Ovary (tissue), 9 donors: ENCODE results near the gene FANK1. TPM values are rescaled to one million over a fixed set of nuclear protein-coding genes. Genes with fewer than 3 reads are reported as not detected.
"Not testable (repeated sequence)": the region's sequence is repeated elsewhere in the genome, so short reads cannot be mapped to it uniquely, and the experiment has no call there.

Source experiments
- DNase-seq, 5 donors: peaks; one replicate each; pipeline ENCODE4 v3.0.0-alpha.2; 2019 to 2020
- H3K27ac ChIP-seq, 2 donors: fragments of 200-600 bp; one replicate each; pipeline versions ENCODE4 v1.5.1 to v1.8.0; 2019 to 2022
- H3K27me3 ChIP-seq: fragments of 200-600 bp; one replicate; pipeline ENCODE4 v1.8.0; 2022
- H3K36me3 ChIP-seq: fragments of 200-600 bp; sonication (generic); one replicate; pipeline ENCODE4 v1.5.1; 2019
- H3K4me1 ChIP-seq: one replicate; pipeline ENCODE4 v1.8.1; 2013; ENCODE audit warnings: mild to moderate bottlenecking, moderate library complexity; ENCODE audit not compliant: insufficient read depth
- H3K4me3 ChIP-seq: fragments of 200-600 bp; sonication (generic); one replicate; pipeline ENCODE4 v1.5.1; 2017
- H3K9me3 ChIP-seq, 2 donors: fragments of 200-600 bp in 1 of 2; sonication (generic) in 1 of 2; one replicate each; pipeline versions ENCODE4 v1.5.1 to v1.8.1; 2013 to 2019; ENCODE audit warnings: mild to moderate bottlenecking in 1 of 2, moderate library complexity in 1 of 2
- CTCF ChIP-seq, 3 donors: fragments of 450-650 bp in 2 of 3; fragments of 200-600 bp in 1 of 3; IDR thresholded peaks; one replicate each; pipeline versions ENCODE4 v1.5.1 to v1.8.0; 2016 to 2022; ENCODE audit warnings: antibody characterized with exemption in 3 of 3, mild to moderate bottlenecking in 1 of 3
- EP300 ChIP-seq: sonication (generic); formaldehyde crosslinking; IDR thresholded peaks from one replicate; pipeline ENCODE4 v1.6.1; 2017; ENCODE audit warnings: antibody characterized with exemption
- POLR2A ChIP-seq: fragments of 450-650 bp; IDR thresholded peaks from one replicate; pipeline ENCODE4 v1.6.1; 2017; ENCODE audit warnings: antibody characterized with exemption, mild to moderate bottlenecking, moderate library complexity
- WGBS, 3 donors: extraction: QIAGEN DNeasy Blood & Tissue Kit in 1 of 3; methylation state at CpG; one replicate each; pipeline versions ENCODE4 v1.1.5 to v1.1.7; 2013 to 2017; 5-methylcytosine and 5-hydroxymethylcytosine counted together
- intact Hi-C, 4 donors: fragments of 100-400 bp; cut with DNase I; formaldehyde crosslinking; loops; one replicate each; pipeline versions ENCODE4 v1.11.0 to v1.15.1; 2022 to 2023
- polyA plus RNA-seq, 2 donors: library from polyadenylated mRNA; stranded (reverse); fragments of 200-250 nt in 1 of 2; fragments of 350-450 nt in 1 of 2; fragmentation: Illumina TruSeq in 1 of 2; extraction: RNeasy Lipid Tissue Mini Kit (QIAGEN cat#74804) in 1 of 2; gene quantifications; one replicate each; pipeline ENCODE4 v1.2.3, GENCODE V29; 2013 to 2014
- total RNA-seq, 7 donors: library from RNA; depleted of rRNA in 2 of 7; stranded (reverse); fragments of >200 nt in 2 of 7; fragmentation: NEBNext Ultra II Directional in 3 of 7; extraction: Animal tissue kit (Norgen Biotek cat#: 25700) in 3 of 7; gene quantifications; one replicate each; pipeline versions ENCODE4 v1.1.0 to v1.2.4, GENCODE V29; 2016 to 2023
- donor health status: DM: no; HTN: no; CAD: no; lungs with moderate emphysema.
- donor health status: DM: no; HTN: no; CAD: no.
- donor health status: Bipolar disorder and iron deficiency.
- donor health status: DM: yes; HTN: yes; CAD: no.
- donor health status: DM: no; HTN: no; CAD: no.
- donor health status: DM: yes; HTN: yes; CAD: no.

The FANK1 gene
- total and polyA plus RNA-seq, 9 donors, result 4.9 to 27.0 (median 5.6) TPM

DNA sequence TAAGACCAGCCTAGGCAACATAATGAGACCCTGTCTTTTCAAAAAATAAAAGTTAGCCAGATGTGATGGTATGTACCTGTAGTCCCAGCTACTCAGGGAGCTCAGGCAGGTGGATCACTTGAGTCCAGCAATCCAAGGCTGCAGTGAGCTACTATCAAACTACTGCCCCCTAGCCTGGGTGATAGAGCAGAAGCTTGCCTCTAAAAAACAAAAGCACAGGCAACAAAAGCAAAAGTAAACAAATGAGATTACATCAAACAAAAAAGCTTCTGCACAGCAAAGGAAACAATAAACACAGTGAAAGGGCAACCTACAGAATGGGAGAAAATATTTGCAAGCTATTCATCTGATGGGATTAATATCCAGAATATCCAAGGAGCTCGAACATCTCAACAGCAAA is 65.4 kb downstream of the FANK1 start:
- DNase-seq, result no peak
- Histone ChIP-seq H3K4me3 (no peak overlapping the region), H3K27ac (no peak overlapping the region), H3K36me3 (no peaks in the 10 kb centered on the region), H3K27me3 (no peaks in the 10 kb centered on the region), H3K4me1 (no peaks in the 10 kb centered on the region), H3K9me3 (no peaks in the 10 kb centered on the region)
- 71 to 85% (median 73%) methylated on average over 1 of the region's 1 CpG for WGBS, 3 donors
- intact Hi-C loops, result no loop called here
- TF ChIP-seq EP300 (no peak), POLR2A (no peak), CTCF (IDR thresholded peaks at IDR 0.05) (no peak)

DNA sequence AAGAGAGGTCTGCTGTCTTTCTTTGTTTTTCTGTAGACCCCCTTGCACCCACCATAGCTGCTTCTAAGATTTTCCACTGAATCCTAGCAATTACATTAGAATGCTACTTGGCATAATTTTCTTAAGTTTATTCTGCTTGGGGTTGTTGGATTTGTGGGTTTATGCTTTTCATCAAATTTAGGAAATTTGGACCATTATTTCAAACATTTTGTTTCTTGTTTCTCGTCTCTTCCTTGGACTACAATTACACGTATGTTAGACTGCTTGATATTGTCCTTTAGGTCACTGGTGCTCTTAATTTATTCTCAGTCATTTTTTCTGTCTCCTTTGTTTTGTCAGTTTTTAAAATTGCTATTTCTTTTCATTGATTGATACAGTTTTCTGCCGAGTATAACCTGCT is 65.8 kb downstream of the FANK1 start:
- intact Hi-C loops, result no loop called here
- Histone ChIP-seq H3K27ac (no peak overlapping the region), H3K27me3 (no peaks in the 10 kb centered on the region), H3K9me3 (no peaks in the 10 kb centered on the region), H3K36me3 (no peaks in the 10 kb centered on the region), H3K4me3 (no peak overlapping the region), H3K4me1 (no peaks in the 10 kb centered on the region)
- no peak for DNase-seq
- TF ChIP-seq EP300, result no peak
- TF ChIP-seq CTCF (IDR thresholded peaks at IDR 0.05), result no peak
- TF ChIP-seq POLR2A, result no peak
- 92 to 95% (median 93%) methylated on average over 3 of the region's 3 CpGs for WGBS, 3 donors

GRCh38 chr10:125964558-125964957 is 68.2 kb downstream of the FANK1 start:
- no peak for DNase-seq
- H3K4me3 ChIP-seq, result no peak overlapping the region
- no peaks in the 10 kb centered on the region for H3K36me3 ChIP-seq
- TF ChIP-seq EP300, result no peak
- TF ChIP-seq POLR2A, result no peak
- no peak for TF ChIP-seq CTCF (IDR thresholded peaks at IDR 0.05)
- no peak overlapping the region for H3K27ac ChIP-seq
- WGBS, 3 donors, result 98 to 100% (median 99%) methylated on average over 2 of the region's 2 CpGs
- no peaks in the 10 kb centered on the region for H3K4me1 ChIP-seq
- no peaks in the 10 kb centered on the region for H3K9me3 ChIP-seq
- intact Hi-C loops, result no loop called here
- H3K27me3 ChIP-seq, result no peaks in the 10 kb centered on the region

DNA sequence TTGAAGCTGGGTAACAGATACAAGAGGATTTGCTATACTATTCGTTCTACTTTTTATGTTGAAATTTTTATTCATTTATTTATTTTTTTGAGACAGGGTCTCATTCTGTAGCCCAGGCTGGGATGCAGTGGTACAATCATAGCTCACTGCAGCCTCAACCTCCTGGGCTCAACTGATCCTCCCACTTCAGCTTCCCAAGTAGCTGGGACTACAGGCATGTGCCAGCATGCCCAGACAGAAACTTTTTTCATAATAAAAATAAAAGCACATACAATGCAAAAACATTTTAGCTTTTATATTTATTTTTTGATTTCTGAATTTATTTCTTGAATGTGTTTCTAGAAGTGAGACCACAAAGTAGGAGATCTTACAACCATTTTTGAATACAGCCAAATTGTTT is 71.2 kb downstream of the FANK1 start:
- Histone ChIP-seq H3K27ac (no peak overlapping the region), H3K9me3 (no peaks in the 10 kb centered on the region), H3K36me3 (no peaks in the 10 kb centered on the region), H3K27me3 (no peaks in the 10 kb centered on the region), H3K4me1 (no peaks in the 10 kb centered on the region), H3K4me3 (no peak overlapping the region)
- intact Hi-C loops, result no loop called here
- DNase-seq, result no peak
- WGBS, 3 donors, result 76 to 85% (median 77%) methylated on average over 1 of the region's 1 CpG
- no peak for TF ChIP-seq EP300
- no peak for TF ChIP-seq CTCF (IDR thresholded peaks at IDR 0.05)
- TF ChIP-seq POLR2A, result no peak

- not testable (repeated sequence) for DNase-seq, H3K27me3 ChIP-seq, H3K9me3 ChIP-seq, H3K4me3 ChIP-seq, H3K27ac ChIP-seq, H3K4me1 ChIP-seq, H3K36me3 ChIP-seq
- WGBS, 3 donors, result 94 to 98% (median 95%) methylated on average over 34 to 36 of the region's 36 CpGs
- intact Hi-C loops, result loop anchor here in 1 of 4 donors (10.0 kb wide), 1 partner anchor 545 kb away; no protein-coding TSS in a partner anchor
Measured at GRCh38 chr10:125970077-125970630, 73.8 kb downstream of the FANK1 start.
